SK-N-SH (cell line): ENCODE measurements around the gene UBE2I. TPM values are rescaled to one million over a fixed set of nuclear protein-coding genes. Genes with fewer than 3 reads are reported as not detected.

Experiments
- CTCF ChIA-PET: fragments of 300-600, 350-600 bp; formaldehyde crosslinking; extraction: SDS; loops from one replicate; lab custom pipeline; 2021; lab: Yijun Ruan, JAX
- POLR2A ChIA-PET: fragments of 350-600 bp; sonication (Branson Sonifier 250); formaldehyde crosslinking; extraction: SDS; loops from one replicate; lab custom pipeline; 2020; ENCODE audit warnings: antibody characterized with exemption, inconsistent platforms; lab: Yijun Ruan, JAX
- DNase-seq: peaks from one replicate; pipeline ENCODE4 v3.0.0; 2012
- H2AFZ ChIP-seq: fragments of 200-600 bp; sonication (generic); 2 replicates; pipeline ENCODE4 v1.8.1; 2016; ENCODE audit warnings: antibody characterized with exemption, mild to moderate bottlenecking, low read depth
- H3F3A ChIP-seq: fragments of 200-600 bp; sonication (generic); replicated peaks from 2 replicates; pipeline ENCODE3; 2016; ENCODE audit warnings: antibody characterized with exemption, mild to moderate bottlenecking; ENCODE audit not compliant: insufficient read depth
- H3K27ac ChIP-seq, 2 experiments: fragments of 200-500 bp in 1 of 2; fragments of 200-600 bp in 1 of 2; sonication (Bioruptor generic) in 1 of 2; sonication (generic), shearing (Covaris generic) in 1 of 2; 2 replicates each; pipeline versions ENCODE4 v1.5.1 to v1.6.1; 2014 to 2016; ENCODE audit warnings: low read depth in 2 of 2, inconsistent platforms in 1 of 2, low read length in 1 of 2, mild to moderate bottlenecking in 1 of 2, mixed read lengths in 1 of 2
- H3K27me3 ChIP-seq: fragments of 200-600 bp; sonication (generic), shearing (Covaris generic); 2 replicates; pipeline ENCODE4 v1.6.1; 2016; ENCODE audit warnings: mixed run types; ENCODE audit not compliant: insufficient read depth
- H3K36me3 ChIP-seq, 2 experiments: fragments of 200-500 bp in 1 of 2; fragments of 200-600 bp in 1 of 2; sonication (Bioruptor generic) in 1 of 2; sonication (generic) in 1 of 2; replicated peaks in 1 of 2; 2 replicates each; pipeline versions ENCODE3 to v1.5.1; 2014 to 2016; ENCODE audit warnings: low read length in 1 of 2, mild to moderate bottlenecking in 1 of 2; ENCODE audit not compliant: insufficient read depth in 2 of 2, control insufficient read depth in 1 of 2
- H3K4me1 ChIP-seq, 2 experiments: fragments of 200-500 bp in 1 of 2; fragments of 200-600 bp in 1 of 2; sonication (Bioruptor generic) in 1 of 2; sonication (generic), shearing (Covaris generic) in 1 of 2; 2 replicates each; pipeline versions ENCODE4 v1.5.1 to v1.6.1; 2014 to 2016; ENCODE audit warnings: low read depth in 1 of 2, low read length in 1 of 2, mixed run types in 1 of 2; ENCODE audit not compliant: insufficient read depth in 2 of 2, control insufficient read depth in 1 of 2
- H3K4me2 ChIP-seq: fragments of 200-600 bp; sonication (generic), shearing (Covaris generic); 2 replicates; pipeline ENCODE4 v1.6.1; 2017; ENCODE audit warnings: mixed run types
- H3K4me3 ChIP-seq, 2 experiments: fragments of 200-500 bp in 1 of 2; fragments of 200-600 bp in 1 of 2; sonication (Bioruptor generic) in 1 of 2; sonication (generic), shearing (Covaris generic) in 1 of 2; 2 replicates each; pipeline versions ENCODE4 v1.5.1 to v1.8.1; 2014 to 2016; ENCODE audit warnings: low read depth in 2 of 2, inconsistent platforms in 1 of 2, low read length in 1 of 2, mild to moderate bottlenecking in 1 of 2, mixed read lengths in 1 of 2, moderate library complexity in 1 of 2
- H3K79me2 ChIP-seq: fragments of 200-600 bp; sonication (generic); 2 replicates; pipeline ENCODE4 v1.8.1; 2017; ENCODE audit warnings: mild to moderate bottlenecking; ENCODE audit not compliant: insufficient read depth
- H3K9ac ChIP-seq: fragments of 200-600 bp; sonication (generic); 2 replicates; pipeline ENCODE4 v1.6.1; 2017; ENCODE audit warnings: mixed run types
- H3K9me2 ChIP-seq: fragments of 200-600 bp; sonication (generic); 2 replicates; pipeline ENCODE4 v1.6.1; 2017; ENCODE audit warnings: mixed run types
- H3K9me3 ChIP-seq: fragments of 200-600 bp; sonication (generic); 2 replicates; pipeline ENCODE4 v1.6.1; 2017; ENCODE audit warnings: mixed run types, mild to moderate bottlenecking, moderate library complexity
- H4K20me1 ChIP-seq: fragments of 200-600 bp; sonication (generic); 2 replicates; pipeline ENCODE4 v1.6.1; 2017; ENCODE audit warnings: mild to moderate bottlenecking, mixed run types; ENCODE audit not compliant: insufficient read depth
- CHD2 ChIP-seq: fragments of 150-350 bp; IDR thresholded peaks from 2 replicates; pipeline ENCODE4 v1.6.1; 2018; ENCODE audit warnings: low read length; ENCODE audit not compliant: partially characterized antibody
- FOSL2 ChIP-seq: IDR thresholded peaks from 2 replicates; pipeline ENCODE4 v1.4.0; 2012; ENCODE audit warnings: low read depth, mild to moderate bottlenecking, moderate library complexity, borderline replicate concordance
- FOXM1 ChIP-seq: IDR thresholded peaks from 2 replicates; pipeline ENCODE4 v1.4.0; 2012; ENCODE audit warnings: low read depth, mild to moderate bottlenecking
- GATA2 ChIP-seq: sonication (generic); formaldehyde crosslinking; IDR thresholded peaks from 2 replicates; pipeline ENCODE4 v1.5.0; 2020; ENCODE audit warnings: mild to moderate bottlenecking, missing genetic modification reagents
- JUND ChIP-seq: IDR thresholded peaks from 2 replicates; pipeline ENCODE4 v1.4.0; 2012
- MAX ChIP-seq: IDR thresholded peaks from 2 replicates; pipeline ENCODE4 v1.4.0; 2012; ENCODE audit warnings: low read depth
- MXI1 ChIP-seq: IDR thresholded peaks from 2 replicates; pipeline ENCODE4 v1.6.1; 2012; ENCODE audit warnings: mild to moderate bottlenecking, low read depth, low read length, improper control_type of control experiment
- NFIC ChIP-seq: IDR thresholded peaks from 2 replicates; pipeline ENCODE4 v1.4.0; 2012; ENCODE audit warnings: borderline replicate concordance
- NRF1 ChIP-seq: IDR thresholded peaks from 2 replicates; pipeline ENCODE4 v1.6.1; 2012; ENCODE audit warnings: low read depth, mild to moderate bottlenecking, low read length
- POLR2AphosphoS5 ChIP-seq: IDR thresholded peaks from 2 replicates; pipeline ENCODE4 v1.6.1; 2012; ENCODE audit warnings: low read depth, low read length
- RAD21 ChIP-seq: IDR thresholded peaks from 2 replicates; pipeline ENCODE4 v1.6.1; 2012; ENCODE audit warnings: mild to moderate bottlenecking, low read length
- RFX5 ChIP-seq: IDR thresholded peaks from 2 replicates; pipeline ENCODE4 v1.6.1; 2012; ENCODE audit warnings: mild to moderate bottlenecking, improper control_type of control experiment, low read length
- SMC3 ChIP-seq: IDR thresholded peaks from 2 replicates; pipeline ENCODE4 v1.6.1; 2012; ENCODE audit warnings: low read depth, low read length, improper control_type of control experiment
- TAF1 ChIP-seq: IDR thresholded peaks from 2 replicates; pipeline ENCODE4 v1.6.1; 2012; ENCODE audit warnings: low read depth, mild to moderate bottlenecking, low read length, moderate library complexity, borderline replicate concordance
- TCF12 ChIP-seq: IDR thresholded peaks from 2 replicates; pipeline ENCODE4 v1.4.0; 2012
- YY1 ChIP-seq: IDR thresholded peaks from 2 replicates; pipeline ENCODE4 v1.4.0; 2012; ENCODE audit warnings: low read depth, mild to moderate bottlenecking
- WGBS: methylation state at CpG from one replicate; pipeline ENCODE4 v1.1.6; 2017; ENCODE audit warnings: low lambda C conversion rate; 5-methylcytosine and 5-hydroxymethylcytosine counted together
- polyA plus RNA-seq, 3 experiments: library from polyadenylated mRNA; depleted of rRNA; stranded (reverse); fragments of >200 nt; gene quantifications; 2 replicates each; pipeline ENCODE4 v1.2.3, GENCODE V29; 2012
- TF ChIP-seq, protein P1 (sequence below): IDR thresholded peaks from 2 replicates; pipeline ENCODE4 v1.6.1; 2012; ENCODE audit warnings: mild to moderate bottlenecking, low read depth, low read length, moderate library complexity
- TF ChIP-seq, protein P2 (sequence below): IDR thresholded peaks from 2 replicates; pipeline ENCODE4 v1.4.0; 2012; ENCODE audit warnings: low read depth, borderline replicate concordance

The UBE2I gene
- polyA plus RNA-seq, 1 of the 3 experiments (the other 2 are of a cell fraction), result 107 TPM

DNA sequence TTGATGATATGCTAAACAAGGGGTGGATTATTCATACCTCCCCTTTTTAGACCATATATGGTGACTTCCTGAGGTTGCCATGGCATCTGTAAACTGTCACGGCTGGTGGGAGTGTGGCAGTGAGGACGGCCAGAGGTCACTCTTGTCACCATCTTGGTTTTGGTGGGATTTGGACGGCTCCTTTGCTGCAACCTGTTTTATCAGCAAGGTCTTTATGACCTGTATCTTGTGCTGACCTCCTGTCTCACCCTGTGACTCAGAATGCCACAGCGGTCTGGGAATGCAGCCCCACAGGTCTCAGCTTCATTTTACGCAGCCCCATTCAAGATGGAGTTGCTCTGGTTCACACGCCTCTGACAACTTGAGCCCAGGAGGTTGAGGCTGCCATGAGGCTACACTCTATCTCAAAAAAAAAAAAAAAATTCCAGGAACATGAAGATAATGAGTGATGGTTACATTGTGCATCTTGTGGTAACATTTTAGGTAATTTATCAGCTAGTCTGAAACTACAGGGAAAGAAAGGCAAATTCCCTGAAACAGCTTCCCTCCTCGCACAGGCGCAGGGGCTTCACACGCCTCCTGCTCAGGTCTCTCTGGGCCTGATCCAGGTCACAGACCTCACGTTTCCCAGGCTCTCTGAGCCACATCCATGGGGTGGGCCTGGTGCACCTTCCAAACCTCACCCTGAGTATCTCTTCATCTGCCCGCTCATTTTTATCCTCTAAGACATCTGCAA lies 15.3 kb upstream of the UBE2I start:
- Histone ChIP-seq H3K9me3 (no peaks in the 10 kb centered on the region), H3K4me1 (0 out of 4 replicates have a peak, but pooled peaks cover 0 to 3% of the 10 kb centered on the region in 2 experiments), H3K9ac (no peak overlapping the region), H3K27ac (no peak overlapping the region), H3F3A (peaks cover 3% of the 10 kb centered on the region), H3K4me2 (no peak overlapping the region), H4K20me1 (no peaks in the 10 kb centered on the region), H3K79me2 (no peaks in the 10 kb centered on the region), H3K9me2 (no peaks in the 10 kb centered on the region), H3K27me3 (peaks cover 28% of the 10 kb centered on the region), H2AFZ (no peak overlapping the region), H3K4me3 (no peak overlapping the region), H3K36me3 (no peaks in the 10 kb centered on the region)
- POLR2A ChIA-PET, result no interaction called here
- CTCF ChIA-PET, result interaction anchor here (1.4 kb wide), 1 partner anchor 44 kb away, joined by 3 read pairs; no protein-coding TSS in a partner anchor
- 72% methylated on average over 11 of the region's 11 CpGs for WGBS
- TF ChIP-seq FOXM1 (no peak), NFIC (no peak), CHD2 (no peak), POLR2AphosphoS5 (no peak), RAD21 (no peak), GATA2 (no peak)
- TF ChIP-seq, protein P1, sequence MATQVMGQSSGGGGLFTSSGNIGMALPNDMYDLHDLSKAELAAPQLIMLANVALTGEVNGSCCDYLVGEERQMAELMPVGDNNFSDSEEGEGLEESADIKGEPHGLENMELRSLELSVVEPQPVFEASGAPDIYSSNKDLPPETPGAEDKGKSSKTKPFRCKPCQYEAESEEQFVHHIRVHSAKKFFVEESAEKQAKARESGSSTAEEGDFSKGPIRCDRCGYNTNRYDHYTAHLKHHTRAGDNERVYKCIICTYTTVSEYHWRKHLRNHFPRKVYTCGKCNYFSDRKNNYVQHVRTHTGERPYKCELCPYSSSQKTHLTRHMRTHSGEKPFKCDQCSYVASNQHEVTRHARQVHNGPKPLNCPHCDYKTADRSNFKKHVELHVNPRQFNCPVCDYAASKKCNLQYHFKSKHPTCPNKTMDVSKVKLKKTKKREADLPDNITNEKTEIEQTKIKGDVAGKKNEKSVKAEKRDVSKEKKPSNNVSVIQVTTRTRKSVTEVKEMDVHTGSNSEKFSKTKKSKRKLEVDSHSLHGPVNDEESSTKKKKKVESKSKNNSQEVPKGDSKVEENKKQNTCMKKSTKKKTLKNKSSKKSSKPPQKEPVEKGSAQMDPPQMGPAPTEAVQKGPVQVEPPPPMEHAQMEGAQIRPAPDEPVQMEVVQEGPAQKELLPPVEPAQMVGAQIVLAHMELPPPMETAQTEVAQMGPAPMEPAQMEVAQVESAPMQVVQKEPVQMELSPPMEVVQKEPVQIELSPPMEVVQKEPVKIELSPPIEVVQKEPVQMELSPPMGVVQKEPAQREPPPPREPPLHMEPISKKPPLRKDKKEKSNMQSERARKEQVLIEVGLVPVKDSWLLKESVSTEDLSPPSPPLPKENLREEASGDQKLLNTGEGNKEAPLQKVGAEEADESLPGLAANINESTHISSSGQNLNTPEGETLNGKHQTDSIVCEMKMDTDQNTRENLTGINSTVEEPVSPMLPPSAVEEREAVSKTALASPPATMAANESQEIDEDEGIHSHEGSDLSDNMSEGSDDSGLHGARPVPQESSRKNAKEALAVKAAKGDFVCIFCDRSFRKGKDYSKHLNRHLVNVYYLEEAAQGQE, result no peak
- TF ChIP-seq, protein P2, sequence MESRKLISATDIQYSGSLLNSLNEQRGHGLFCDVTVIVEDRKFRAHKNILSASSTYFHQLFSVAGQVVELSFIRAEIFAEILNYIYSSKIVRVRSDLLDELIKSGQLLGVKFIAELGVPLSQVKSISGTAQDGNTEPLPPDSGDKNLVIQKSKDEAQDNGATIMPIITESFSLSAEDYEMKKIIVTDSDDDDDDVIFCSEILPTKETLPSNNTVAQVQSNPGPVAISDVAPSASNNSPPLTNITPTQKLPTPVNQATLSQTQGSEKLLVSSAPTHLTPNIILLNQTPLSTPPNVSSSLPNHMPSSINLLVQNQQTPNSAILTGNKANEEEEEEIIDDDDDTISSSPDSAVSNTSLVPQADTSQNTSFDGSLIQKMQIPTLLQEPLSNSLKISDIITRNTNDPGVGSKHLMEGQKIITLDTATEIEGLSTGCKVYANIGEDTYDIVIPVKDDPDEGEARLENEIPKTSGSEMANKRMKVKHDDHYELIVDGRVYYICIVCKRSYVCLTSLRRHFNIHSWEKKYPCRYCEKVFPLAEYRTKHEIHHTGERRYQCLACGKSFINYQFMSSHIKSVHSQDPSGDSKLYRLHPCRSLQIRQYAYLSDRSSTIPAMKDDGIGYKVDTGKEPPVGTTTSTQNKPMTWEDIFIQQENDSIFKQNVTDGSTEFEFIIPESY, result no peak
- DNase-seq, result no peak

- Histone ChIP-seq H3K9ac (no peak overlapping the region), H3K36me3 (no peaks in the 10 kb centered on the region), H2AFZ (no peak overlapping the region), H3K79me2 (no peaks in the 10 kb centered on the region), H3K9me2 (no peaks in the 10 kb centered on the region), H3K4me1 (0 out of 4 replicates have a peak, but pooled peaks cover 0 to 3% of the 10 kb centered on the region in 2 experiments), H3K27me3 (peaks cover 31% of the 10 kb centered on the region), H4K20me1 (no peaks in the 10 kb centered on the region), H3K4me3 (no peak overlapping the region), H3K9me3 (no peaks in the 10 kb centered on the region), H3K27ac (no peak overlapping the region), H3K4me2 (no peak overlapping the region), H3F3A (peaks cover 3% of the 10 kb centered on the region)
- no peak for DNase-seq
- 92% methylated on average over 5 of the region's 5 CpGs for WGBS
- CTCF ChIA-PET, result interaction anchor here (0.9 kb wide), 1 partner anchor 10 kb away, joined by 3 read pairs; no protein-coding TSS in a partner anchor
- POLR2A ChIA-PET, result no interaction called here
- TF ChIP-seq NRF1 (no peak), SMC3 (no peak), TAF1 (no peak), JUND (no peak), MAX (no peak), FOSL2 (no peak), MXI1 (no peak), YY1 (no peak), FOXM1 (no peak), TCF12 (no peak), RFX5 (no peak)
- TF ChIP-seq, protein P2, result no peak
Observed at GRCh38 chr16:1295465-1295864, 14.0 kb upstream of the UBE2I start.
